ENCODE results near the gene MAGI3. TPM values are rescaled to one million over a fixed set of nuclear protein-coding genes. Genes with fewer than 3 reads are reported as not detected.

The MAGI3 gene
- total and polyA plus RNA-seq, 4 donors: 3.0 to 28.8 (median 7.5) TPM

GRCh38 chr1:113453771-113454083 lies 63.4 kb downstream of the MAGI3 start (continued):
- TF ChIP-seq CTCF (IDR thresholded peaks at IDR 0.05; ENCODE audit: low read depth, low read length, missing input control): no peak

GRCh38 chr1:113455374-113455773 lies 65.1 kb downstream of the MAGI3 start:
- TF ChIP-seq, protein P1, sequence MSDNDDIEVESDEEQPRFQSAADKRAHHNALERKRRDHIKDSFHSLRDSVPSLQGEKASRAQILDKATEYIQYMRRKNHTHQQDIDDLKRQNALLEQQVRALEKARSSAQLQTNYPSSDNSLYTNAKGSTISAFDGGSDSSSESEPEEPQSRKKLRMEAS (IDR thresholded peaks at IDR 0.05): no peak
- no peak for TF ChIP-seq EGR1 (IDR thresholded peaks at IDR 0.05; ENCODE audit: low read depth in 2 of 2)
- no peak for TF ChIP-seq ZBTB33 (IDR thresholded peaks at IDR 0.05)
- no peak for TF ChIP-seq YY1 (IDR thresholded peaks at IDR 0.05)
- no peak for TF ChIP-seq FOXA1 (IDR thresholded peaks at IDR 0.05)
- no peak for TF ChIP-seq RXRA (IDR thresholded peaks at IDR 0.05)
- TF ChIP-seq TAF1 (conservative IDR thresholded peaks at IDR 0.05): no peak
- no peak for TF ChIP-seq SP1 (IDR thresholded peaks at IDR 0.05)
- TF ChIP-seq GABPA (IDR thresholded peaks at IDR 0.05 in 1 of 2, conservative IDR thresholded peaks at IDR 0.05 in 1 of 2): no peak
- TF ChIP-seq HNF4G (IDR thresholded peaks at IDR 0.05): no peak
- TF ChIP-seq HNF4A (conservative IDR thresholded peaks at IDR 0.05): no peak
- TF ChIP-seq JUND (IDR thresholded peaks at IDR 0.05): no peak
- TF ChIP-seq CTCF (IDR thresholded peaks at IDR 0.05; ENCODE audit: low read depth, low read length, missing input control): no peak
- TF ChIP-seq NR2F2 (IDR thresholded peaks at IDR 0.05): no peak
- no peak for TF ChIP-seq FOXA2 (IDR thresholded peaks at IDR 0.05)
- TF ChIP-seq RAD21 (IDR thresholded peaks at IDR 0.05): no peak
- TF ChIP-seq REST (IDR thresholded peaks at IDR 0.05): no peak
- TF ChIP-seq ATF3 (IDR thresholded peaks at IDR 0.05): no peak
- peaks cover 2 to 17% (median 10%) of the 10 kb centered on the region in 4 donors for H3K4me1 ChIP-seq (ENCODE audit: control insufficient read depth in 4 of 4, insufficient read depth in 4 of 4, low read length in 3 of 4)

More at GRCh38 chr1:113455374-113455773, 65.1 kb downstream of the MAGI3 start:
- no peaks in the 10 kb centered on the region for H3K9me3 ChIP-seq (ENCODE audit: control insufficient read depth in 4 of 4, low read length in 3 of 4)
- no peak for DNase-seq (ENCODE audit: low spot score)
- H3K36me3 ChIP-seq (ENCODE audit: control insufficient read depth in 4 of 4, insufficient read depth in 3 of 4, low read depth in 1 of 4, low read length in 3 of 4): peaks cover 0 to 1% (median 0%) of the 10 kb centered on the region in 4 donors
- WGBS: 73% methylated on average over 1 of the region's 1 CpG
- no peak overlapping the region for H3K27ac ChIP-seq (ENCODE audit: low read depth in 1 of 2, low read length in 2 of 2)
- no peaks in the 10 kb centered on the region for H3K27me3 ChIP-seq (ENCODE audit: control insufficient read depth in 4 of 4, insufficient read depth in 4 of 4, low read length in 3 of 4)
- H3K9ac ChIP-seq (ENCODE audit: low read depth in 1 of 2, low read length in 2 of 2): no peak overlapping the region
- no peak overlapping the region for H3K4me3 ChIP-seq (ENCODE audit: low read depth in 1 of 3, low read length in 3 of 3)

Measured in liver (tissue), 9 donors.